HCT116 (cell line): ENCODE data around the gene FAM184A.
"Not testable (repeated sequence)": the region's sequence is repeated elsewhere in the genome, so short reads cannot be mapped to it uniquely, and the experiment has no call there.

Source experiments
- EZH2 ChIP-seq: fragments of 200-600 bp; sonication (generic); IDR thresholded peaks from 2 replicates; pipeline ENCODE4 v1.6.1; 2017; ENCODE audit warnings: antibody characterized with exemption, mixed run types
- FOSL1 ChIP-seq: IDR thresholded peaks from 2 replicates; pipeline ENCODE4 v1.6.1; 2012; ENCODE audit warnings: low read depth
- POLR2A ChIP-seq: IDR thresholded peaks from 2 replicates; pipeline ENCODE4 v1.7.0; 2011; ENCODE audit warnings: borderline replicate concordance; ENCODE audit not compliant: insufficient read depth, insufficient read length; ENCODE audit errors: extremely low read depth
- SIN3A ChIP-seq: IDR thresholded peaks from 2 replicates; pipeline ENCODE4 v1.6.1; 2012; ENCODE audit warnings: low read depth
- YY1 ChIP-seq: IDR thresholded peaks from 2 replicates; pipeline ENCODE4 v1.6.1; 2011; ENCODE audit warnings: low read length, low read depth, moderate library complexity, mild to moderate bottlenecking; ENCODE audit not compliant: insufficient replicate concordance; ENCODE audit errors: extremely low read depth
- ZFX ChIP-seq: fragments of 450-650 bp; IDR thresholded peaks from 2 replicates; pipeline ENCODE4 v1.6.1; 2017
- TF ChIP-seq, protein P1 (sequence below): IDR thresholded peaks from 2 replicates; pipeline ENCODE4 v1.6.1; 2011; ENCODE audit warnings: mild to moderate bottlenecking, low read length, moderate library complexity; ENCODE audit not compliant: insufficient replicate concordance; ENCODE audit errors: extremely low read depth
- TF ChIP-seq, protein P2 (sequence below), 3 experiments: fragments of 200-600 bp in 1 of 3; sonication (generic) in 1 of 3; IDR thresholded peaks in 2 of 3; conservative IDR thresholded peaks in 1 of 3; 2 replicates each; pipeline ENCODE4 v1.5.1; 2012 to 2017; ENCODE audit warnings: low read depth in 2 of 3, low read length in 2 of 3, antibody characterized with exemption in 1 of 3, borderline replicate concordance in 1 of 3, control low read depth in 1 of 3, mild to moderate bottlenecking in 1 of 3, mixed read lengths in 1 of 3, mixed run types in 1 of 3, moderate library complexity in 1 of 3; ENCODE audit not compliant: insufficient read depth in 1 of 3
- TF ChIP-seq, protein P3 (sequence below): IDR thresholded peaks from 2 replicates; pipeline ENCODE4 v1.6.1; 2012

DNA sequence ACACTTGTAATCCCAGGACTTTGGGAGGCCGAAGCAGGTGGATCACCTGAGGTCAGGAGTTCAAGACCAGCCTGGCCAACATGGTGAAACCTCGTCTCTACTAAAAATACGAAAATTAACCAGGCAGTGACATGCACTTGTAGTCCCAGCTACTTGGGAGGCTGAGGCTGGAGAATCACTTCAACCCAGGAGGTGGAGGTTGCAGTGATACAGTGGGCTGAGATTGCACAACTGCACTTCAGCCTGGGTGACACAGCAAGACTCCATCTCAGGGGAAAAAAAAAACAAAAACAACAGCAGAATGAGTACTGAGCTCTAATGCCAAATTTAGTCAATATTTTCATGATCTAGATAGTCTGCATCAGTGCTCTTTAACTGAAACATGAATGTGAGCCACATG is 81.0 kb downstream of the FAM184A start:
- not testable (repeated sequence) for TF ChIP-seq EZH2, SIN3A, FOSL1, YY1, POLR2A, ZFX
- TF ChIP-seq, protein P1, sequence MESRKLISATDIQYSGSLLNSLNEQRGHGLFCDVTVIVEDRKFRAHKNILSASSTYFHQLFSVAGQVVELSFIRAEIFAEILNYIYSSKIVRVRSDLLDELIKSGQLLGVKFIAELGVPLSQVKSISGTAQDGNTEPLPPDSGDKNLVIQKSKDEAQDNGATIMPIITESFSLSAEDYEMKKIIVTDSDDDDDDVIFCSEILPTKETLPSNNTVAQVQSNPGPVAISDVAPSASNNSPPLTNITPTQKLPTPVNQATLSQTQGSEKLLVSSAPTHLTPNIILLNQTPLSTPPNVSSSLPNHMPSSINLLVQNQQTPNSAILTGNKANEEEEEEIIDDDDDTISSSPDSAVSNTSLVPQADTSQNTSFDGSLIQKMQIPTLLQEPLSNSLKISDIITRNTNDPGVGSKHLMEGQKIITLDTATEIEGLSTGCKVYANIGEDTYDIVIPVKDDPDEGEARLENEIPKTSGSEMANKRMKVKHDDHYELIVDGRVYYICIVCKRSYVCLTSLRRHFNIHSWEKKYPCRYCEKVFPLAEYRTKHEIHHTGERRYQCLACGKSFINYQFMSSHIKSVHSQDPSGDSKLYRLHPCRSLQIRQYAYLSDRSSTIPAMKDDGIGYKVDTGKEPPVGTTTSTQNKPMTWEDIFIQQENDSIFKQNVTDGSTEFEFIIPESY: not testable (repeated sequence)
- TF ChIP-seq, protein P2, sequence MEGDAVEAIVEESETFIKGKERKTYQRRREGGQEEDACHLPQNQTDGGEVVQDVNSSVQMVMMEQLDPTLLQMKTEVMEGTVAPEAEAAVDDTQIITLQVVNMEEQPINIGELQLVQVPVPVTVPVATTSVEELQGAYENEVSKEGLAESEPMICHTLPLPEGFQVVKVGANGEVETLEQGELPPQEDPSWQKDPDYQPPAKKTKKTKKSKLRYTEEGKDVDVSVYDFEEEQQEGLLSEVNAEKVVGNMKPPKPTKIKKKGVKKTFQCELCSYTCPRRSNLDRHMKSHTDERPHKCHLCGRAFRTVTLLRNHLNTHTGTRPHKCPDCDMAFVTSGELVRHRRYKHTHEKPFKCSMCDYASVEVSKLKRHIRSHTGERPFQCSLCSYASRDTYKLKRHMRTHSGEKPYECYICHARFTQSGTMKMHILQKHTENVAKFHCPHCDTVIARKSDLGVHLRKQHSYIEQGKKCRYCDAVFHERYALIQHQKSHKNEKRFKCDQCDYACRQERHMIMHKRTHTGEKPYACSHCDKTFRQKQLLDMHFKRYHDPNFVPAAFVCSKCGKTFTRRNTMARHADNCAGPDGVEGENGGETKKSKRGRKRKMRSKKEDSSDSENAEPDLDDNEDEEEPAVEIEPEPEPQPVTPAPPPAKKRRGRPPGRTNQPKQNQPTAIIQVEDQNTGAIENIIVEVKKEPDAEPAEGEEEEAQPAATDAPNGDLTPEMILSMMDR (IDR thresholded peaks at IDR 0.05 in 2 of 3, conservative IDR thresholded peaks at IDR 0.05 in 1 of 3; ENCODE audit: borderline replicate concordance in 1 of 3, insufficient read depth in 1 of 3, low read depth in 2 of 3, low read length in 2 of 3): not testable (repeated sequence)
- TF ChIP-seq, protein P3, sequence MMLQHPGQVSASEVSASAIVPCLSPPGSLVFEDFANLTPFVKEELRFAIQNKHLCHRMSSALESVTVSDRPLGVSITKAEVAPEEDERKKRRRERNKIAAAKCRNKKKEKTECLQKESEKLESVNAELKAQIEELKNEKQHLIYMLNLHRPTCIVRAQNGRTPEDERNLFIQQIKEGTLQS: not testable (repeated sequence)
